SU-DHL-6 (cell line): ENCODE results near the gene HAGHL.
"Not testable (repeated sequence)": the region's sequence is repeated elsewhere in the genome, so short reads cannot be mapped to it uniquely, and the experiment has no call there.

Experiments
- H2AFZ ChIP-seq: fragments of 200-600 bp; sonication (generic); 2 replicates; pipeline ENCODE4 v1.6.1; 2014; ENCODE audit warnings: low read depth, mild to moderate bottlenecking, moderate library complexity, mixed read lengths, antibody characterized with exemption, low read length; ENCODE audit not compliant: severe bottlenecking
- H3F3A ChIP-seq: fragments of 200-600 bp; shearing (Covaris generic); 2 replicates; pipeline ENCODE4 v1.6.0; 2016; ENCODE audit warnings: antibody characterized with exemption, mild to moderate bottlenecking; ENCODE audit not compliant: insufficient read depth
- H3K27ac ChIP-seq: fragments of 200-600 bp; sonication (generic); 2 replicates; pipeline ENCODE4 v1.5.1; 2016; ENCODE audit warnings: low read depth, mild to moderate bottlenecking, low read length, moderate library complexity, mixed read lengths
- H3K27me3 ChIP-seq: fragments of 200-600 bp; sonication (generic), shearing (Covaris generic); 2 replicates; pipeline ENCODE4 v1.6.0; 2014; ENCODE audit warnings: mild to moderate bottlenecking, low read length
- H3K36me3 ChIP-seq: fragments of 200-600 bp; sonication (generic); 2 replicates; pipeline ENCODE4 v1.6.1; 2014; ENCODE audit warnings: mild to moderate bottlenecking, low read length, mixed read lengths
- H3K4me2 ChIP-seq: fragments of 300-600, 200-600 bp; shearing (Covaris generic), sonication (generic); 2 replicates; pipeline ENCODE4 v1.6.0; 2014; ENCODE audit warnings: low read length, low read depth, mild to moderate bottlenecking; ENCODE audit not compliant: poor library complexity, severe bottlenecking
- H3K4me3 ChIP-seq: fragments of 200-600 bp; sonication (generic); 2 replicates; pipeline ENCODE4 v1.5.1; 2014; ENCODE audit warnings: antibody characterized with exemption, low read length, mild to moderate bottlenecking, mixed read lengths; ENCODE audit not compliant: insufficient read depth, poor library complexity, severe bottlenecking
- H3K79me2 ChIP-seq: fragments of 200-600 bp; sonication (generic); 2 replicates; pipeline ENCODE4 v1.6.1; 2014; ENCODE audit warnings: mild to moderate bottlenecking, low read length, moderate library complexity; ENCODE audit not compliant: insufficient read depth
- H3K9ac ChIP-seq: fragments of 200-600 bp; sonication (generic); 2 replicates; pipeline ENCODE4 v1.7.0; 2014; ENCODE audit warnings: mild to moderate bottlenecking, low read length
- H3K9me2 ChIP-seq: fragments of 200-600 bp; sonication (generic); replicated peaks from 2 replicates; pipeline ENCODE4 v1.6.1; 2014; ENCODE audit warnings: low read length; ENCODE audit not compliant: insufficient read depth
- H3K9me3 ChIP-seq: fragments of 200-600 bp; sonication (generic); 2 replicates; pipeline ENCODE4 v1.6.1; 2014; ENCODE audit warnings: low read length, mixed read lengths; ENCODE audit not compliant: insufficient read depth
- H4K20me1 ChIP-seq: fragments of 200-600 bp; sonication (generic); 2 replicates; pipeline ENCODE4 v1.6.1; 2014; ENCODE audit warnings: low read depth, mild to moderate bottlenecking, antibody characterized with exemption, low read length, moderate library complexity, mixed read lengths
- CTCF ChIP-seq: fragments of 200-600 bp; sonication (generic); IDR thresholded peaks from one replicate; pipeline ENCODE4 v1.5.1; 2017; ENCODE audit warnings: antibody characterized with exemption, mild to moderate bottlenecking, low read length, moderate library complexity; ENCODE audit not compliant: insufficient read depth, poor library complexity, severe bottlenecking
- EZH2phosphoT487 ChIP-seq: fragments of 200-600 bp; sonication (generic), shearing (Covaris generic); conservative IDR thresholded peaks from 2 replicates; pipeline ENCODE4 v1.6.1; 2018; ENCODE audit warnings: mild to moderate bottlenecking, antibody characterized with exemption, low read length, moderate library complexity, mixed read lengths

HAGHL gene

GRCh38 chr16:689175-689897 lies 37.6 kb upstream of the HAGHL start:
- no peaks in the 10 kb centered on the region for H4K20me1 ChIP-seq
- no peaks in the 10 kb centered on the region for H3K9me2 ChIP-seq
- H2AFZ ChIP-seq = no peak overlapping the region
- TF ChIP-seq CTCF (no peak), EZH2phosphoT487 (no peak)
- no peaks in the 10 kb centered on the region for H3K36me3 ChIP-seq
- no peaks in the 10 kb centered on the region for H3K79me2 ChIP-seq
- H3K9me3 ChIP-seq = no peaks in the 10 kb centered on the region
- no peaks in the 10 kb centered on the region for H3K27me3 ChIP-seq
- peak overlapping the region; percentile 54; the same call in 1 of the 2 replicates for H3K27ac ChIP-seq
- peak overlapping the region; percentile 97 for H3K4me2 ChIP-seq
- H3F3A ChIP-seq = 0 out of 2 replicates have a peak, but pooled peaks cover 3% of the 10 kb centered on the region
- peak overlapping the region; percentile 95 for H3K9ac ChIP-seq
- peak overlapping the region; percentile 98 for H3K4me3 ChIP-seq

- H3F3A ChIP-seq, H3K9me2 ChIP-seq, H3K9ac ChIP-seq, H3K4me2 ChIP-seq, H3K27me3 ChIP-seq, H4K20me1 ChIP-seq, H3K27ac ChIP-seq, H3K4me3 ChIP-seq, H3K9me3 ChIP-seq, H2AFZ ChIP-seq, H3K79me2 ChIP-seq, H3K36me3 ChIP-seq: not testable (repeated sequence)
Observed at GRCh38 chr16:691242-691641, 35.7 kb upstream of the HAGHL start.

GRCh38 chr16:692356-693108 lies 34.4 kb upstream of the HAGHL start:
- H3K9me2 ChIP-seq = no peaks in the 10 kb centered on the region
- H3K36me3 ChIP-seq = no peaks in the 10 kb centered on the region
- no peak overlapping the region for H3K9ac ChIP-seq
- no peaks in the 10 kb centered on the region for H3K79me2 ChIP-seq
- H3F3A ChIP-seq = 0 out of 2 replicates have a peak, but pooled peaks cover 3% of the 10 kb centered on the region
- TF ChIP-seq CTCF = no peak
- no peak for TF ChIP-seq EZH2phosphoT487
- H3K27me3 ChIP-seq = no peaks in the 10 kb centered on the region
- H3K9me3 ChIP-seq = no peaks in the 10 kb centered on the region
- H3K4me3 ChIP-seq = no peak overlapping the region
- no peak overlapping the region for H2AFZ ChIP-seq
- no peak overlapping the region for H3K27ac ChIP-seq
- H3K4me2 ChIP-seq = no peak overlapping the region
- no peaks in the 10 kb centered on the region for H4K20me1 ChIP-seq

GRCh38 chr16:693364-693763 lies 33.5 kb upstream of the HAGHL start:
- no peak for TF ChIP-seq EZH2phosphoT487
- no peak for TF ChIP-seq CTCF
- no peaks in the 10 kb centered on the region for H3K79me2 ChIP-seq
- no peak overlapping the region for H2AFZ ChIP-seq
- H3K9ac ChIP-seq = no peak overlapping the region
- no peaks in the 10 kb centered on the region for H3K27me3 ChIP-seq
- no peak overlapping the region for H3K4me2 ChIP-seq
- H3K36me3 ChIP-seq = no peaks in the 10 kb centered on the region
- no peaks in the 10 kb centered on the region for H3K9me3 ChIP-seq
- H3K4me3 ChIP-seq = no peak overlapping the region
- H3F3A ChIP-seq = 0 out of 2 replicates have a peak, but pooled peaks cover 3% of the 10 kb centered on the region
- no peaks in the 10 kb centered on the region for H3K9me2 ChIP-seq
- H4K20me1 ChIP-seq = no peaks in the 10 kb centered on the region
- H3K27ac ChIP-seq = no peak overlapping the region
